HPDE6-E6E7 (cell line): Measurements from ENCODE around the gene CELF2.

Source experiments
- DNase-seq: peaks from one replicate; pipeline ENCODE4 v3.0.0; 2011; ENCODE audit warnings: missing footprints; ENCODE audit errors: extremely low spot score

CELF2 gene

DNA sequence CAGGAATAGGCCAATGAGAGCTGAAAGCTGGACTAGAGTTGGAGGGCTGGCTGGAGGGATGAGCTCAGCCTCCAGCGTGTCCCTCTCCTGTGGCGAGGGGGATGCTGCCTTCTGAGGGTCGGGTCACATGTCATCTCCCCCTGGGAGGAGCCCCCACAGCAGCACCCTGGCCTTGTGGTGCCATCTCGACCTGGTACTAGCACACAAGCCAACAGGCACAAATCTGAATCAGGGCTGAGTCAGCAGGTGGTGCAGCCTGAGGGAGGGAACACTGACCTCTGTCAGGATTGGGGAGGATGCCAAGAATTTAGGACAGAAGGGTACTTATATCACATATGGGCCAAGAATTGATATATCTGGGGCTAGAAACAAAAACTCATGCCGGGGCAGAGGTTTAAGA lies 280.4 kb downstream of the CELF2 start:
- DNase-seq, result no peak

DNA sequence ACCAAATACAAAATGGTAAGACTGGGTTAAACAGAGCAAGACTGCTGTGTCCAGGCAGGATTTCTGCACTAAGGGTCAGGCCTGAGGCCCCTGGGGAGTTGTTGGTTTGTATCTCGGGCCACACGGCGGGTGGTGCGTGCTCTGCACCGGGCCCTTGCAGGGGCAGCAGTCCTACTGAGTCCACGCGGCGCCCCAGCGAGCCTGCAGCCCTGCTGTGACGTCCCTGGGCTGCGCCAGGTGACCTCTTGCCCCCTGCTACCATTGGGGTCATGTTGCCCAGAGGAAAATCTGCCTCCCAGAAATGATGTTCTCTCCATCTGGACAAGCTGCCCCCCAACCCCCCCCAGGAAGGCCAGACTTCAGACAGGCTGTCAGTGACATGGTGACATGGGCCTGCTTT lies 281.5 kb downstream of the CELF2 start:
- no peak for DNase-seq

DNA sequence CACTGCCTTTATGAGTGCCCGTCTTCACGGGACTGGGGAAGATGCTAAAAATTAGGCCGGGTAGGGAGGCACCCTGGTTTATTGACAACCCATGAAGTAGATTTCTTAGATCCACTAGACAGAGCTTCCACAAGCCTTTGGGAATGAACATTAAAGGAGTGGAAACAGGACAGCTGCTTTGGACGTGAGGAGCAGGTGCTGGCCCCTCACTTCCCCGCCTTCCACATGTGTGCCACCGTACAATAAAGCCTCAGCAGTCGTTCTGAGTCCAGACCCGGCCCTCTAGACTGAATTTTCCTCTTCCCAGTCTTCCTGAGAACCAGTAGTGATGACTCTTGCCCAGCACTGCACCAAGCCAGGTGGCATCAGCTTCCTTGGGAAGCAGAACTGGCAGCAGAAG lies 282.4 kb downstream of the CELF2 start:
- no peak for DNase-seq

DNA sequence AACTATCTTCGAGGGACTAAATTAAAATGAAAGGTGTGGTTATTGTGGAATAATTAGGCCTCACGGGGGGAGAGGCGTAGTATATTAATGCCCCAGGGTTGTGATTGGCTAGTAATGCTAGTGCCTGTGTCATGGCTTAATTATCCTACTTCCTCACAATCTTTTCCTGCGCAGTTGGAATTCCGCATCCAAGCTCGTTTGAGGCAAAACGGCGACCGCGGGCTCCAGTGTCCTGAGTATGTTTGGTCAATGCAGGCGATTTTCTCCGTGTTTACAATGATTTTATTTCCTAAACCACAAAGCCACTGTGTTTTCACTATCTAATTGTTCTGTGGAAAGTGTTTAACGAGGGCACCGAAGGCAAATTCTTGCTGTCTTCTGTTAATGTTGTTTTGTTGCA lies 282.9 kb downstream of the CELF2 start:
- no peak for DNase-seq

DNA sequence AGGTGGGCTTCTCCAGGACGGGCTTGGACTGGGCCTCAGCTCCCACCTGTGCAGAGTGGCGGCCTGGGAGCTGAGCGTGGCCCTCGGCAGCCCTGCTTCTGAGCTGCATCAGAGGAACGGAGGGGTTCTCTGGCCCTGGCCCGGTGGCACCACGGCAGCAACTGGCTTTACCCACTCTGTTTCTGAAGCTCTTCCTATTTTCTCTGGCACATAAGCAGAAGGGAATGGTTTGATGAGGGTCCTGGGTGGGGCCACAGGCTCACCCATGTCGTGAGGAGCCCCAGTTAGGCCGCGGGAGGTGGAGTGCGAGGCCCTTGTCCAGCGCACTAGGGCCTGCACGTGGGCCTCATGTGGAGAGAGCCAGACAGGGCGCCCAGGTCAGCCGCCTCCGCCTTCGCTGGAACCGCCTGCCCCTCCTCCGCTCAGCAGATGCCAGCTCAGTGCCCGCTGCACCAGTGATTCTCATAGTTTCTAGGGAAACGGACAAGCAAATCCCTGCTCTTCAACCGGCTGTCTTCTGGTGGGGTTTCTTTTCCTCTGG lies 284.0 kb downstream of the CELF2 start:
- DNase-seq, result no peak

DNA sequence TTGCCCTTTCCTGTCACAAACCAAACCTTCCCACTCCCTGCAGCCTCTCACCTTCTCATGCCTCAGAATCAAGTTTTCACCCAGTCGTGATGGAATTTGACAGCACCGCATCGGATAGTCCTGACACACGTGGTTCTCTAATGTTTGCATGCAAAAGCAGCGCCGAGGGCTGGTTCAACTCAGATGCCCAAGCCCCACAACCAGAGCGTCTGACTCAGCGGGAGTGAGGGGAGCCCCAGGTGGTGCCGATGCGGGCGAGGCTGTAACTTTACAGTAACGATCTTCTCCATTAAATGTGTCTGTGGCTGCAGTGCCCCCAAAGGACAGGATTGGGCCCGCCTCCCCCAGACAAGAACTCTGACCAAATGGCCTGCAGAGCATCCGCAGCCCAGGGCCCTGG lies 284.5 kb downstream of the CELF2 start:
- no peak for DNase-seq

DNA sequence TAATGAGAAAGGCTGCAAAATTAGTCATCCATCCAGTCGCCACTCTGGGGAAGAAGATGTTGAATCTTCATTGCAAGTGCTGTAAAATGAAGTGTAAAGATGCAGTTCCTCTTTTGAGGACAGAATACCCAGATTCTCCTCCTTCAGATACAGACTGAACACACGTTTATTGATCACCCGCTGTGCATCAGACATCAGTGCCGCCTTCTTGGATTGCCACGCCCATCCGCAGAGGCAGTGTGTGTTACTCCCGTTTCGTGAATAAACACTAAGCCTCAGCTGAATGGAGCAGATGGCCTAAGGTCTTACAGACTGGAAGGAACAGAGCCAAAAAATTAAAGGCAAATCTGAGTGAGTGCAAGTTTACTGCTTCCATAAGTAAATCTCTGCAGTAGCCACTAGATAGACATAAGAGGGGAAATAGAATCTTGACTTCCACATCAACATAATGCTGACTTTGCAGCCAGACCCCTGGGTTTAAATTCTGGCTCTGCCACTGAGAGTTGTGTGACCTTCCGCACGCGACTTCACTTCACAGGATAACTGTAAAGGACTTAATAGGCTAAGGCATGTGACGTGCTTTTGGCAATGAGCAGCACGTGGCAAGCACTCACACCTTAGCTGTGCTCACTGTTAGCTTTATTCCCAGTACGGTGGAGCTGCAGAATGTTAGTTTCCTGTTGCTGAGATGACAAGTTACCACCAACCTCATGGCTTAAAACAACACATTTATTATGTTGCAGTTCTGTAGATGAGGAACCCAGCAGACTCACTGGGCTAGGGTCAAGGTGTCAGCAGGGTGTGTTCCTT lies 285.9 kb downstream of the CELF2 start:
- no peak for DNase-seq

DNA sequence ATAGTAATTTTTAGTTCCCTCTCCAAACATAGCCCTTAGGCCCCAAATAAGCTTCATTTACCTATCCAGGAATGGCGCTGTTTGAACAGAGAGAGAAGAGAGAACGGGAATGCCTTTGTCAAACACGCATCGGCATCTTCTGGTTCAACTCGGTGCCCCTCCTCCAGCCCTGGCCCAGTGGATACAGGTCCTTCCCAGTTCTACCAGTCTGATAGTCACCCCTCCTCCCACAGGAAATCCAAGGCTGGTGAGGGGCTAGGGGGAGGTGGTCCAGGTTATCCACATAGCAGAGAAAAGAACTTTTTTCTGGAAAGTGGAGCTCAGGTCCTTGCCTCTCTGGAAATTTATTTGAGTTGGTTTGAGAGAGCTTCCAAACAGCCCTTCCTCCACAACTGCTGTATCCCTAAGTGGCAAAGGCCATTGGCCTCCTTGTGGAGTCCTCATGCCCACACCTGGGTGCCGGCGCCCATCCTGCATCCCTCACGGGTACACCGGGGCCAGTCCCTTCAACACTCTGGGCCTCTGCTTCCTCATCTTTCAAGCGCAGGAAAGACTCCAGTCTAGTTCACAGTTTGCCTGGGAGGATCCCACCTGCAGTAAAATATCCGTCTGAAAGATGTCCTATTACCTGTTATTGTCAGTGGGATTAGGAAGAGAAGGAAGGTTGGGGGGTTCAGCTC lies 287.4 kb downstream of the CELF2 start:
- DNase-seq, result no peak

DNA sequence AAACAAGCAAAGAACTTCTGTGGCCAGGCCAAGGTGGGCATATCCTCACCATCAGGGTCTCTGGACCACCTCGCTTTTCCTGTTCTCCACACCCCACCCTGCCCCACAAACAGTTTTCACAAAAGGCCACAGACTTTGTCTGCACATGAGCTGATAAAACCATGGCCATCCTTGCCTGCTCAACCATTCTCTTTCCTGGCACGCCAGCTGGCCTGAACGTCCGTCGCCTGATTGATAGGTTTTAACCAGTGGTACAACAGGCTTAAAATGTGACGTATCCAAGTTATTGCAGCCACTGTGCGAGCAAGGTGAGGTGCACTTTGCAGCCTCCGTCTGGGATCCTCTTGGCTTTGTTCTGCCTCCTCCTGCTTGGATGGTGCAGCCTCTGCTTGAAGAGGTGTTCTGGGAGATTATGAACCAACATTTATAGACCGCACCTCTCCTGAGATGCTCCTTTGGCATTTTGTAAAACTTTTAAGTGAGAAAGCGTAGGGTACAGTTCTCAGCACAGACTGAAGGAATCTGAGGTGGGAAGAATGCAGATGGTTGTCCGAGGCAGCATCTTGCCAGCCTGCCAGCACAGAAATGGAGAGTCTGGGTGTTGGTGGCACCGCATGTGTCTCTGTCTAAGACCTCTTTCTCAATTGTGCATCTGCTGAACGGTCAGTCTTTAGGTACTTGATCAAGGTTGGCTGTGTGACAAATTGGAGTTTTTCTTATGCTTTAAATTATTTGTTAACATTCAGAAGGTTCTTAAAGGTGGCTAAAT lies 288.3 kb downstream of the CELF2 start:
- DNase-seq, result no peak

DNA sequence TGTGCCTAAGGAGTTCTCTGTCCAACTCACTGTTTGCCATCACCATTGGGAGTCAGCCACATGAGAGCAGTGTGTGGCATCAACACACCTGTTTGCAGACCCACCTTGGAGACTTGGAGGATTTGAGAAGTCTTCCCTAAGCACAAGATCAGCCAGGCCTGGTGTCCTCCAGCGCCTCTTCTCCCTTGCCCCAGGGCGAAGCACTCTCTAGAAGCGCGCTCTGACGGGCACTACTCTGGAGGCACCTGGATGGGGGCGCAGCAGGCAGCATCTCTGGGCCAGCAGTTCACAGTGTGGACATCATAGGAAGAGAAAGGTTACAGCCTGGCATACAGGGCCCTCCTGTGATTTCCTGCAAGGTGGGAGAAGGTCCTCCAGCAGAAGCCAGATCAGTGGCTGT lies 289.3 kb downstream of the CELF2 start:
- no peak for DNase-seq

DNA sequence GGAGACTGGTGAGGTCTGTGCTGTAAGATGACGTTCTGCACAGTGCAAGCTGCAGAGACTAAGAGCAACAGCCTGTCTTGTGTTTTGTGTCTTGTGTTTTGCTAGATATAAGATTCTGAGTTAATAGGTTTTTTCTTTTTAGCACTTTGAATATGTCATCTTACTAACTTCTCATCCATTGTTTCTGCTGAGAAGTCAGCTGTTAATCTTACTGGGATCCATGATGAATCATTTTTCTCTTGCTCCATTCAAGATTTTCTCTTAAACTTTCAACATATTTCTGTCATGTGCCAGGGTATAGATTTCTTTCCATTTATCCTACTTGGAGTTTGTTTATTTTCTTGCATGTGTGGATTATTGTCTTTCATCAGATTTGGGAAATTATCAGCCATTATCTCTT lies 290.3 kb downstream of the CELF2 start:
- DNase-seq, result no peak

DNA sequence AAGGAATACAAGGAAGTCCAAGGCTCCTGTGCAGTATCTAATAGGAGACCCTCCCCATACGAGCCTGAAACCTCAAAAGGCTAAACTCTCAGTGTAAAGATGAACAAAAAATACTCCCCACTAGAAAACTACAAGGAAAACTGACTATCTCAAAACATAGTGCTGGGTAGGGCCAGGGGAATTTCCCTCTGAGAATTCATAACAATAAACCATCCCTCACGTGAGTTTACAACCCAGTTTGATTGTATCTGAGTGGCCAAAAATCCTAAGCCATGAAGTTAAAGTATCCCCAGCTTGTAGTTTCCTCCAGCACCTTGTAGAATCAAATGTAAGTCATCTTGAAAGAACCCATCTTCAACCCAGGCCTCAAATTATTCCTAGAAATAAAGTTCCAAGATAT lies 293.4 kb downstream of the CELF2 start:
- DNase-seq, result no peak

DNA sequence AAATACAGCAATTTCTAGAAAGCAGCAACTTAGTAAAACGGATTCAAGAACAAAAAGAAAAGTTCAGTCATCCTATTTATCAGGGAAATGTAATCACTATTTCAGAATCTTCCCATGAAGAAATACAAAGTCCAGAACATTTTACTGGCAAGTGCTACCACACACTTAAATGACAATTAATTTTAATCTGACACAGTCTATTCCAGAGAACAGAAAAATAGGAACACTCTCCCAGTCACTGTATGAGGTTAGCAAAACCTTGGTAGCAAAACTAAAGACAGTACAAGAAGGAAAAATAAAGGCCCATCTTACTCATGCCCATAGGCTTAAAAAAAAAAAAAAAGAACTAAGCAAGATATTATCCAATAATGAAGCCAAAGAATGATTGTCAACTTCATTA lies 295.8 kb downstream of the CELF2 start:
- DNase-seq, result no peak

DNA sequence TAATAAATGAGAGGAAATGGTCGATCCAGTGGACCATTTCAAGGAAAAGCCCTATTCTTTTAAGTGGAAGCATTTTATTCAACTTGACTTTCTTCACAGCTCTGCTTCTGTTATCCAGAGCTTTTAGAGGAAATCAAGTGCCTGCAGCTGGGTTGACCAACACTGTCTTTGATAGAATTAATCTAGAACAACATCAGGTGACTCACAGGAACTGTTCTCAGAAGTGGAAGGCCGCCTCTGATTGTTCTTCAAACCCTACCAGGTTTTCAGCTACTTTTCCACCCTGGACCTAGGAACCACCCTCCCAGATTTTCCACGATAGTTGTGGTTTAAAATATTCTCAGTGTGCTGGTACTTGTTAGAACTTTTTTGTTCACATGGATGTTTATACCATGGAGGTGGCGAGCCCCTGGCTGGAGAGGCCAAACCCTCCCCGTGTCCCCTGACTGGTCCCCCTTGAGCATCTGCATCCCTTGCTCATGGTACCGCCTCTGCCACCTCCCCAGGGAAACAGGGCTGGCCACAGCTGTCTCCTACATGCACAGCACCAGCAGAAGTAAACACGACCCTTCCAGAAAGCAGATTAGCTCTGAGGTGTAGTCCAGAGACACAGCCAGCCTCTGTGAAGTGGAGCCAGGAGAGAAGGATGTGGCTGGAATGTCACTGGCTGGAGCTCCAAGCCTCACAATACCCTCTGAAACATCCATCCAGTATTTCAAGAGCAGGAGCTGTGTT lies 300.4 kb downstream of the CELF2 start:
- DNase-seq, result no peak

DNA sequence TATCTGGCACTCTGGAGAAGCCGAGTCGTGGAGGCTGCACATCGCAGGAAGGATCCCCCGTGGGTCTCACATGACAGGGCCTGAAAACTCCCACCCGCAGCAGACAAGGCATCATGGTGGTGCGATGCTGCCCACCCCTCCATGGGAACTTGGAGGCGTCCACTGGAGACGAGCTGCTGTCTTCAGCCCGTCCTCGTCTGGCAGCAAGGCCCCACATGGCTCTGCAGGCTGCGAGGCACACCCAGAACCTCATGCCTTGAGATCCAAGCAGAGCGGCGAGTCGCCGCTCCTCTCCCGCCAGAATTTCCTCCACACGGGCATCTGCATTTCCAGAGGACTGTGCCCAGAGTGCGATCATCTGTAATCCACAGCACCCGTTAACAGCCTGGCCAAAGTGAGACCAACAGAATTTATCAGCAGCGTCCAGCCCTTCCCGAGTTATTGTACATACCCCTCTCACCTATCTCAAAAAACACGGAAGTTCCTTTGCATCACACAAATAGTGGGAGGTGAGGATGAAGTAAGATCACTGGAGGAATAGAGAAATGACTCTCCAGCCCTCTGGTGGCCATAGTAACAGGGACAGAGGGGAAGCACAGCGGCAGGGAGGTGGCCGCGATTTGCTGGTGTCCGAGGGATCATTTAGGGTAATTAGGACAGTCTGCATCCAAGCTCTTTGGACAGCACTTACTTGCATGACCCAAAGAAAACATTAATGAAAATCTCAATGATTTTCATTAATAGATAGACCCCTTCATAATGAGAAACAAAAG lies 301.3 kb downstream of the CELF2 start:
- DNase-seq, result no peak

DNA sequence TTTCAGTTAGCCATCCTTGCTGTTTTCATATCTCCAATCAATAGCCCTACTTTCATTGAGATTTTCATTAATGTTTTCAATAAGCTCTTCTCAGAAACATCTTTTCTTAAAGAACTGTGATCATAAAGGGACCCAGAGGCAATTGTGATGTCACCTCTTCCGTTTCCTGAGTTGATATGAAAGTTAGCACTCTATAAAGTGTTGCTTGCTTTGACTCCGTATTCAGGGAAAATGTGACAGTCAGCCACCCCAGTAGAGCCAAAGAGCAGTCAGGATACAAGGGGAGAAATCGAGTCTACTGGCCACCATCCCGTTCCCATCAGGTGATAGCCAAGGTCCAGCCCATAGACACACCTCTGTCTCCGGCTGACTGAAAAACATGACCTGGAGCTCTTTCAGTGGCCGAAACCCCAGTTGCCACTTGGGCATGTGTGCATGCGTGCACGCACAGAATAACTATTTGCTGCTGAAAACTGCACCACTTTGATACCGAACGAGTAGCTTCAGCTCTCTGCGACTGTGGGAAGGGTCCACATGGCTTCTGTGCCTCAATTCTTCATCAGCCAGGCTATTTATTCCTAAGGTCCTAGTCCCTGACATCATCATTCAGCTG lies 302.4 kb downstream of the CELF2 start:
- no peak for DNase-seq

DNA sequence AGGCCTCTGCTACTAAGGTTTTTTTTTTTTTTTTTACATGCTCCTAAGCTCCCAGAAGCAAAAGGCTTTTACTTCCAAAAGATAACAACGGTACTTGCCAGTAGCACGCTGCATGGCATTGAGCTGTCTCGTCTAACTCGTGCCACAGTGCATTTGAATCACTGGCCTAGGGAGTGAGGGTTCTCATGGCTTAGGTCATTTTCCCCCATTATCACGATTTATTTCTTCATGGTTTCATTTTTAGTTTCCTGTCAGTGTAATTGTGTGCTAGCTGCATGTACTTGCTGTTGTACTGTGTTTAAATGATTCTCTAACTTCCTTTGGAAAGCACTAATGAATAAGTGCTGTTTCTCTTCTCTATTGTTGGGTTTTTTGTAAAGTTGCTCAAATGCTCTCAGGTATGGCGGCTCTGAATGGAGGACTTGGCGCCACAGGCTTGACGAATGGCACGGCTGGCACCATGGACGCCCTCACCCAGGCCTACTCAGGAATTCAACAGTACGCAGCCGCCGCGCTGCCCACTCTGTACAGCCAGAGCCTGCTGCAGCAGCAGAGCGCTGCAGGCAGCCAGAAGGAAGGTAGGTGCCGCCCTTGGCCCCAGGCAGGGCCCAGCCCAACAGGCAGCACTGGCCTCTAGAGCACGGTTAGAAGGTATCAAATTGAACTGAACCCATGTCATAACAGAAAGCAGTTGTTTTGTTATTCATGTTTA lies 303.3 kb downstream of the CELF2 start:
- no peak for DNase-seq

DNA sequence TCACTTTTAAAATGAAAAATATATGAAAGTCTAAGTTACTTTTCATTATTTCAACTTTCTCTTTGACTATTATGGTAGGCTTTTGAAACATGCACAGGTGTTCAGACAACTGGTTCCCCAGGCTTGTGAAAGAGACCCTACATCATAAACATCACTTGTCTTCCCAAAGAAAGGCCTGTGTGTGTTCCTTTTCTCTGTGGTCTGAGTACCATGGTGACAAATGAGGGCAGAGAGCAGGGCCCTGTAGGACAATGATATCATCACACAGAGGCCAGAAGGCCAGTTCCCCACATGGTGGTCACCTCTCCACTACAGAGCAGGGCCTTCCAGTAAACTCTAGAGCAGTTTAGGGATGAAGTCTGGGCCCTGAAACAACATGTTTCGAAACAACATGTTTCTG lies 305.0 kb downstream of the CELF2 start:
- DNase-seq, result no peak

DNA sequence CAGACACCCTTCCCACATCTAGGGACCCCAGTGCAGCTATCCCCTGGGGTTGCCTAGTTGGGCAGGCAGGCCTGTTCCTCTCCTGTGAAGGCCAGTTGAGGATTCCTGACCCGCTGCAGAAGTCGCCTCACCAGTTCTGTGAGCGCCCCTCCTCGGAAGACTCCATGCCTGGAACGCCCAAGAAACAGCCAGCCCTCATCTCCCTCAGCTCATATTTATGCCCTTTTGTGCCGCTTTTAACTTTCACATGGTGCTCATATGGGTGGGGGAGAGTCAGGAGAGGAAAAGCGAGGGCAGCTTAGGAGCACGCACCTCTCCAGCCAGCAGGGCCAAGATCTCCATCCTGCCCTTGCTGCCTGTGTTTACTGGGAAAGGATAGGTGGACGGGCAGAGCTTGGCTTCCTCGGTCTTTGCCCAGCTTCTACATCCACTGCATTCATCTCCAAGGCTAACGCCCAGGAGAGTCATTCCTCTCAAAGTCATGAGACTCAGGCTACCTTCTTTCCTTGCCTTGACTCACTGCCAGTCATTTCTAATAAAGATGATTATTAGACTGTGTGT lies 307.2 kb downstream of the CELF2 start:
- no peak for DNase-seq

DNA sequence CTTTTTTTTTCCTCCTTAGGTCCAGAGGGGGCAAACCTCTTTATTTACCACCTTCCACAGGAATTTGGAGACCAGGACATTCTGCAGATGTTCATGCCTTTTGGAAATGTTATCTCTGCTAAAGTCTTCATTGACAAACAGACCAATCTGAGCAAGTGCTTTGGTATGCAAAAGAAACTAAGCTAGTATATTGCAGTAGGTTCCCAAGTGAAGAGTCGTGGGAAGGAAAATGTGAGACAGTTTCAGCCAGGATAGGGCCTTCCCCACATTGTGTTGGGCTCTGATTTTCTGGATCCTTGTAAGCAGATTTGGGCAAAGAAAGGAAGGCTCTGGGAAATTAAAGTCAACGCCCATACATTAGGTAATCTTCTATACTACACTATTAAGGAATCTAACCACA lies 308.1 kb downstream of the CELF2 start:
- no peak for DNase-seq
